ENCODE data around the gene NUDT22.

- TF ChIP-seq, protein P1, sequence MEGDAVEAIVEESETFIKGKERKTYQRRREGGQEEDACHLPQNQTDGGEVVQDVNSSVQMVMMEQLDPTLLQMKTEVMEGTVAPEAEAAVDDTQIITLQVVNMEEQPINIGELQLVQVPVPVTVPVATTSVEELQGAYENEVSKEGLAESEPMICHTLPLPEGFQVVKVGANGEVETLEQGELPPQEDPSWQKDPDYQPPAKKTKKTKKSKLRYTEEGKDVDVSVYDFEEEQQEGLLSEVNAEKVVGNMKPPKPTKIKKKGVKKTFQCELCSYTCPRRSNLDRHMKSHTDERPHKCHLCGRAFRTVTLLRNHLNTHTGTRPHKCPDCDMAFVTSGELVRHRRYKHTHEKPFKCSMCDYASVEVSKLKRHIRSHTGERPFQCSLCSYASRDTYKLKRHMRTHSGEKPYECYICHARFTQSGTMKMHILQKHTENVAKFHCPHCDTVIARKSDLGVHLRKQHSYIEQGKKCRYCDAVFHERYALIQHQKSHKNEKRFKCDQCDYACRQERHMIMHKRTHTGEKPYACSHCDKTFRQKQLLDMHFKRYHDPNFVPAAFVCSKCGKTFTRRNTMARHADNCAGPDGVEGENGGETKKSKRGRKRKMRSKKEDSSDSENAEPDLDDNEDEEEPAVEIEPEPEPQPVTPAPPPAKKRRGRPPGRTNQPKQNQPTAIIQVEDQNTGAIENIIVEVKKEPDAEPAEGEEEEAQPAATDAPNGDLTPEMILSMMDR (optimal IDR thresholded peaks at IDR 0.05 in 1 of 3, IDR thresholded peaks at IDR 0.05 in 1 of 3, conservative IDR thresholded peaks at IDR 0.05 in 1 of 3; ENCODE audit: extremely low read depth in 1 of 3, insufficient read depth in 2 of 3, low read length in 3 of 3) = no peak
- TF ChIP-seq EZH2 (IDR thresholded peaks at IDR 0.05; ENCODE audit: low read length) = no peak
Observed at GRCh38 chr11:64244107-64244506, 18.0 kb downstream of the NUDT22 start.
